DMS 273 treated with DMSO at 0.1 percent for 48 hours (cell line): ENCODE results near the gene SYP.

ENCODE experiments used
- DNase-seq: peaks from one replicate; lab custom pipeline; 2025; lab: John Stamatoyannopoulos, UW

The SYP gene

DNA sequence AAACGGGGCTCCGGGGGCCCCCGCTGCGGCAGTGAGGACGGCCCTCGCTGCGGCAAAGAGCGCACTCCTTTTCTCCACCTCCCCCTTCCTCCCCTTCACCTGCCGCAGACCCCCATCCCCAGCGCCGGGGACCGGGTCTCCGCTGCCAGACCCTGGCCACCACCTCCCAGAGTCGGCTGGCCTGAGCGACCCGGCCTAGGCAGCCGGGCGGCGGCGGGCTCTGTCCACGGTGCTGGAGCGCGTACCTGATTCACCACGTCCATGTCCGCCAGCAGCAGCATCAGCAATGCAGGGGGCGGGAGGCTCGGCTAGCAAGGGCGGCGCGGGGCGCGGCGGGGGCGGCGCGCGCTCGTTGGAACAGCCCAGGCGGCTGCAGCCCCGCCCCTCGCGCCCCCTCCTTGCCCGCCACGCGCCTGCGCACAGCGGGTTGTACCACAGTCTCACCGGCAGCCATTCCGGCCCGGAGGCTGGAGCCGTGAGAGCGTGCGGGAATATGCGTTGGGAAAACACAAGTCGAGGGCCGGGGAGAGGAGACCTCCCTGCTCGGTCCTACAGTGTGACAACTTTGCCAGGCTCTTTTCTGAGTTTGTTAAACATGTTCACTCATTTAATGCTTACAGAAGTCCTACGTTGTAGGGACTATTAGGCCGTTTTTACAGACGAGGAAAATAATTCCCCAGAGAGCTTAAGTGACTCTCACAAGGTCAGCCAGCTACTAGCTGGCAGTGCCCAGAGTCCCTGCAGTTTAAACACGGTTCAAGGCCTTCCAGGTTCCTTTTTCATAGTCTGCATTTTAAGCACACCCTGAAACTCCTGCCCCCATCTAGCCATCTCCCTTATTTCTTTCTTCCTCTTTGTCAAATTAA, at the start of gene SYP:
SYP (minus strand) TSS at position 288 of the 866 bp plus-strand sequence; CDS start at position 281, 7 bp downstream.
- DNase-seq, result peak; percentile 64

DNA sequence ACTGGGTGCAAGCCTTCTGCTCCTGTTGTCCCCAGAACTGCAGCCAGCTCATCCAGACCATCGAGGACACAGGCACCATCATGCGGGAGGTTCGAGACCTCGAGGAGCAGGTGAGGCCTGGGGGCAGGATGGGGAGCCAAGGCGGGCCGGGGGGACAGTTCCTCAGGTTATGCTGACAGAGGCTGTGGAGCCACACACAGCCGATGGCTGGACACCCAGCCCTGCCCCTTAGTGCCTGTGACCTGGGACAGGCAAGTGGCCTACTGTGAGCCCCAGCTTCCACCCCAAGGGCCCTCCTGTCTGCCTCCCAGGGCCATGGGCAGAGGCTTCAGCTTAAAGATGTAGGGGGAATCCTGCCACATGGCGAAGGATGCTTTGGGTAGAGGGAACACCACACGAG, 49.6 kb upstream of the SYP start:
- DNase-seq, result no peak

- no peak for DNase-seq
These were observed 49.1 kb upstream of the SYP start for GRCh38 chrX:49249071-49249470.

DNA sequence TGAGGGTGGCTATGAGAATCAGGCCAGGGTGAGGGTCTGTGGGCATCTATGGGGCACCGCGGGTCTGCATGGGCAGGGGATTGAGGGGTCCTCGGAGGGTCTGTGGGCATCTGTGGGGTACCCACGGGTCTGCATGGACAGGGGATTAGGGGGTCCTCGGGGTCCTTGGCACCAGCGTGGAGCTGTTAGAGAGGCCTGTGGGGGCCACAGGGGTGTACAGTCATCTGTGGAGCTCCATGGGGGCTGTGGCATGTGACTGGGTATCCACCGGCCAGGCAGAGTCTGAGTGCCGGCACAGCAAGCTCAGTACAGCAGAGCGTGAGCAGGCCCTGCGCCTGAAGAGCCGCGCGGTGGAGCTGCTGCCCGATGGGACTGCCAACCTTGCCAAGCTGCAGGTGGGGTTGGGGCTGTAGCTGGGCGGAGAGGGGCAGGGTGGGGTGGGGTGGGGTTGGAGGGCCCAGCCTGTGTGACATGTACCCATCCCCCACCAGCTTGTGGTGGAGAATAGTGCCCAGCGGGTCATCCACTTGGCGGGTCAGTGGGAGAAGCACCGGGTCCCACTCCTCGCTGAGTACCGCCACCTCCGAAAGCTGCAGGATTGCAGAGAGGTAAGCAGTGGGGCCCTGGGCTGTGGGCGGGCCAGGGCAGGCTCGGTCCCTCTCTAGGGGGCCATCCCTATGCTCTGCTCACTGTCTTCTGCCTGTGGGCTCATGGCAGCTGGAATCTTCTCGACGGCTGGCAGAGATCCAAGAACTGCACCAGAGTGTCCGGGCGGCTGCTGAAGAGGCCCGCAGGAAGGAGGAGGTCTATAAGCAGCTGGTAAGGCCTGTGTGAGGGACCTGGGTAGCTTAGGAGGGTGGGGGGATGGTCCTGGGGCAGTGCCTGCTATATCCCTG, 48.2 kb upstream of the SYP start:
- DNase-seq, result no peak

GRCh38 chrX:49247346-49247745, 47.4 kb upstream of the SYP start:
- DNase-seq, result no peak

GRCh38 chrX:49246541-49246940, 46.5 kb upstream of the SYP start:
- DNase-seq, result no peak

DNA sequence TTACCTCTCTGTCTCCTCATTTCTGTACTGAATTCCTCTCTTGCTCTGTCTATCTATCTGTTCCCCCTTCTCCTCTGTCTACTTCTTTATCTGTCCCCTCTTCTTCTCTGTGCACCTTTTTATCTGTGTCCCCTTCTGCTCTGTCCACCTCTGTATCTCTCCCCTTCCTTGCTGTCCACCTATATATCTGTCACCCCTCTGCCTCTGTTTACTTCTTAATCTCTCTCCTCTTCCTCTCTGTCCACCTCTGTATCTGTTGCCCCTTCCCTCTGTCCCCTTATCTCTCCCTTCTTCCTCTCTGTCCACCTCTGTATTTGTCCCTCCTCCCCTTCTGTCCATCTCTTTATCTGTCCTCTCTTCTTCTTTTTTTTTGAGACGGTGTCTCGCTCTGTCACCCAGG, 44.2 kb upstream of the SYP start:
- no peak for DNase-seq

DNA sequence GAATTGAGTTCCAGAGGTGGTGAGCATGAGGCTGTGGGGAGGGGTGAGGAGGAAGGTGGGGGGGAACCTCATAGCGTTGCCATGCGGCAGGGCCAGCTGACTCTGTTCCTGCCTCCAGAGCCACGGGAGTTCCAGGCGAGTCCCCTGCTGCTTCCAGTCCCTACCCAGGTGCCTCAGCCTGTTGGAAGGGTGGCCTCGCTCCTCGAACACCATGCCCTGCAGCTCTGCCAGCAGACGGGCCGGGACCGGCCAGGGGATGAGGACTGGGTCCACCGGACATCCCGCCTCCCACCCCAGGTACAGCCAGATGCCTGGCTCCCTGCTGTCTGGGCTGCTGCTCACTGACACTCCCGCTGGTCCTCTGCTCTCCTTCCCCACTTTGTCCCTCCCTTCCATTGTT, 43.2 kb upstream of the SYP start:
- DNase-seq, result no peak

- no peak for DNase-seq
These were observed 42.6 kb upstream of the SYP start for GRCh38 chrX:49242545-49243066.

- DNase-seq, result no peak
These were observed 38.7 kb upstream of the SYP start for GRCh38 chrX:49238735-49239134.

GRCh38 chrX:49237060-49237459, 37.1 kb upstream of the SYP start:
- no peak for DNase-seq

- DNase-seq, result no peak
These were observed 34.0 kb upstream of the SYP start for GRCh38 chrX:49233887-49234555.

DNA sequence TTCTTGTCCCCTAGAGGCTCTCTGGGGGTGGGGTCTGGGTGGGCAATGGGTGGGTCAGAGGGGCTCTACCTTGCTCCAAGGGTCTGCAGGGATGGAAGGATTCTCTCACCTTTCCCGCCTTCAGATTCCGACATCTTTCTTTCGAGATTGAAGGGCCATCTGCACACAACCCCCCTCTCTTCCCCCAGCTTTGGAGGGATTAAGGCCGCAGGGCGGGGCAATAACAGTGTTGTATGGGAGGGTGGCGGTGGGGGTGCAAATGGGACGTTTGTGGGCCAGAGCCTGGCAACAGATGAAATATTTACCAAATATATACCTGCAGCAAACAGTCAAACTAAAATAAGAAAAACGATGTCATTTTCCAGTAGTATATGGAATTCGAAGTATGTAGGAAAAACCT, 33.2 kb upstream of the SYP start, which contains the start of gene CACNA1F:
CACNA1F (minus strand) TSS at position 165 of the 400 bp plus-strand sequence; CDS start at position 134, 31 bp downstream.
- no peak for DNase-seq

DNA sequence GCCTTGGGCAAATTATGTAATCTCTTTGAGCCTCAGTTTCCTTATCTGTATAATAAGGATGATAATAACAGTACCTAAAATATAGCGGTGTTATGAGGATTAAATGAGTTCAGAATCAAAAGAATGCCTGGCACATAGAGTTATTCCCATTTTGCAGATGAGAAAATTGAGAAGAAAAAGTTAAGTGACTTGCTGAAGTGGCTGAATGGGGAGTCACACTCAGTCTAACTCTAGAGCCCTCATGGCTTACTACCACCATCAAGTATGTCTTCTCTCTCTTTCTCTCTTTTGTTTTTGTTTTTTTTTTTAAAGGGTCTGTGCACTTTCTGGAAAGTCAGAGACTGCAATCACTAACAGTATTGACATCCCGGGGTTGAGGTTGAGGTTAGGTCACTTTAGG, 32.5 kb upstream of the SYP start:
- no peak for DNase-seq

DNA sequence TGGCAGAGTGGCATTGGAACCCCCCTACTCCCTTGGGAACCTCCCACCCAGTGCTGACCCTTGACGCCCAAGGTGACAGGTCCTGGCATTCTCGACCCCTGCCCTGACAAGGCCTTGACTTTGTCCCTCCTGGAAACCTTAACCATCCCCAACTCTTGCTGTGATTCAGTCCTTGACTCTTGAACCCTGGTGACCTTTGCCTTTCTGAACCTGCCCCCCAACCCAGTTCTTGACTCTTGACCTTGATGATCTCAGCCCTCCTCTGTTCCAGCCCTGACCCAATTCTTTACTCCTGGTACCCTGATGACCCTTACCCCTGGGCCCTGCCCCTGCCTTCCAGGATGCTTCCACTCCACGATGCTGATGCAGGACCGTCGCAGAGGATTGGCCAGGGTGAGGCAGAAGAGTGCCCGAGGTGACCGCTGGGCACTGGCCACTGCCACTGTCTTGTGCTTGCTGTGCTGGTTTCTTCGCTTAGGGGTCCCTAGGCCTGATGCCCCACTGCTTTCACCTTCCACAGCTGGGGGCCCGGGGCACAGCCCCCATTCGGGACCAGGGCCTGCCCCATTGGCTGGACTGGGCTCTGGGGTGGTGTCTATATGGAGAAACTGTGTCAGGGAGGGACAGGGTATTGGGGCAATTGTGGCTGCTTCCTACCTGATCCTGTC, 31.5 kb upstream of the SYP start:
- no peak for DNase-seq

DNA sequence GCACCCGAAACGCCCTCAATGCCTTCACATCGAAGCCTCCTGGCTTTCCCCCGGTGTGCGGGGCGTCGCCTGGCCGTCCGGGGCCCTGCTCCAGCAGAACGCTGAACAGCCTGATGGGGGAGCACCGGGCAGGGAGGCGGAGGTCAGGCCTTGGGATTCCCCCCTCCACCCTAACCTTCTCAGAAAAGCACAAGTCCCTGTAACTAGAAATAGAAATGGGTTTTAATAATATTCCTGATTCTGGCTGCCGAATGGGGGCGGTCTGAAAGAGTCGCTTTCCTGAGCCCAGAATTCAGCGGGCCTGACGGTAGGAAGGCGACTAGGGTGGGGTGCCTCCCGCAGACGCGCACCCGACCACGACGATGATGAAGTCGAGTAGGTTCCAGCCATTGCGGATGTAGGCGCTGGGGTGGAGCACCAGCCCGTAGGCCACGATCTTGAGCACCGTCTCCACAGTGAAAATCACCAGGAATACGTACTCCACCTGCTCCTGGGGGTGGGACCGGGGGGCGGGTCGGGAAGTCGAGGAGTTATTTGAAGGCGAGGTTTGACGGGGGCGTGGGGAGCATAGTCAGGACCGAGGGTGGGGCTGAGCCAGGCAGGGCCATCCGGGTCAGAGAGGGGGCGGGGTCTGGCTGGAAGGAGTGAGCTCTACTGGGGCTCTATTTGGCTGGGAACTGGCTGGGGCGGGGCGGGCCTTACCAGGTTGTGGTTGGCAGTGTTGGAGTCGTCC, 30.7 kb upstream of the SYP start:
- peak; percentile 11 for DNase-seq

DNA sequence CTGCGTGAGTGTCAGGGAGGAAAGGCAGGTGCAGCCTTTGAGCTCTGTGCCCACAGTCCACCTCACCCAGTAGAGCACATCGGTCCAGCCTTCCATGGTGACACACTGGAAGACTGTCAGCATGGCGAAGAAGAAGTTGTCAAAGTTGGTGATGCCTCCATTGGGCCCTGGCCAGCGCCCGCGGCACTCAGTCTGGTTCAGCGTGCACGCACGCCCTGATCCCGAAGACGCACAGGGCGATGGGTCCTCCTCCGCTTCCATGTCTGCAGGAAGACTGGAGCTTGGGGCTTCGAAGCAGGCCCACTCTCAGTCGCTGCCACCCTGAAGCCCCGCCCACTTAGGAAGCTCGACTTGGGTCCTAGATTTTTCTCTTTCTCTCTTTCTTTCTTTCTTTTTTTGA, 28.2 kb upstream of the SYP start:
- no peak for DNase-seq

- DNase-seq, result no peak
These were observed 27.7 kb upstream of the SYP start for GRCh38 chrX:49227726-49228125.

GRCh38 chrX:49226946-49227345, 27.0 kb upstream of the SYP start:
- DNase-seq, result no peak

DNA sequence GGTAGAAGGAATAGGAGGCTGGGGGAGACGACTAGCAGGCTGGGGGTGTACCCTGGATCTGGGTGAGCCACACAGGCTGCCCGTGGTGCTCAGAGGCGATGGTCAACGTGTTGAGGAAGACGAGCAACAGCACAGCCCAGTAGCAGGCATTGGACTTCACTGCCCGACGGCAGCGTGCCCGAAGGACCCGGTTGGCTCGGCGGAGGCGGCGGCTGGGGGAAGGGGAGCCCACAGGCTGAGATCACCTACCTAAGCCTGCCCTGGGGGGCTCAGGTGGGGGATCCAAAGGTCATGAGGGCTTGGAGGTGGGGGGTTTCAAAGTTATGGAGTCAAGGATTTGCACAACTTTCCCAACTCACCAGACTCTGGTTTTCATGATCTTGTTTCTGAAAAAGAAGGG, 25.9 kb upstream of the SYP start:
- DNase-seq, result no peak

DNA sequence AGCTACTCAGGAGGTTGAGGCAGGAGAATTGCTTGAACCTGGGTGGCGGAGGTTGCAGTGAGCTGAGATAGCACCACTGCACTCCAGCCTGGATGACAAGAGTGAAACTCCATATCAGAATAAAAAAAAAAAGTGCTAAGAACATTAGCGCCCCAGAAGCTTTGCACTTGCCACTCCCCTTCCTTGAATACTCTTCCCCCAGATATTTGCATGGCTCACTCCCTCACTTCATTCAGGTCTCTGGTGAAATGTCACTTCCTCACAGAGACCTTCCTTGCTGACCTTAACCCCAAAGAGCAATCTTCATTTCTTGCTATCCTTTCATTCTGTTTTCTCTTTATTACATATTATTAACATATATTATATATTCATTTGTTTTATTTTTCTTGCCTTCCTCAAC, 21.9 kb upstream of the SYP start:
- DNase-seq, result no peak
